GM12878 (cell line): ENCODE measurements around the gene TMCC2. TPM values are rescaled to one million over a fixed set of nuclear protein-coding genes. Genes with fewer than 3 reads are reported as not detected.

Source experiments
- ATAC-seq: fragments of 200-7000 bp; cut with Tn5 transposase; 3 replicates; pipeline ENCODE4 v1.9.1; 2020; ENCODE audit warnings: mild to moderate bottlenecking, moderate library complexity
- BruUV-seq: library from RNA; stranded (reverse); fragments of 400-500 nt; replicated peaks from 2 replicates; lab custom pipeline; 2021; lab: Mats Ljungman, UMichigan
- CTCF ChIA-PET: fragments of 300-600 bp; sonication (Branson Sonifier 250); formaldehyde crosslinking; extraction: SDS; loops from one replicate; lab custom pipeline; 2021; ENCODE audit warnings: inconsistent platforms; lab: Yijun Ruan, JAX
- POLR2A ChIA-PET: fragments of 350-600 bp; formaldehyde crosslinking; extraction: SDS; loops from one replicate; lab custom pipeline; 2021; ENCODE audit warnings: inconsistent platforms; lab: Charles Lee
- RAD21 ChIA-PET: fragments of 300-600 bp; sonication (Branson Sonifier 250); formaldehyde crosslinking; loops from one replicate; lab custom pipeline; 2023; ENCODE audit warnings: antibody characterized with exemption; ENCODE audit not compliant: unreplicated experiment; lab: Charles Lee
- SMC1A ChIA-PET: fragments of 300-600 bp; sonication (Branson Sonifier 250); formaldehyde crosslinking; loops from one replicate; lab custom pipeline; 2023; ENCODE audit not compliant: unreplicated experiment, uncharacterized antibody; lab: Charles Lee
- DNase-seq: peaks from one replicate; pipeline ENCODE4 v3.0.0-alpha.2; 2011; ENCODE audit warnings: low read depth, low spot score
- FAIRE-seq: peaks from 3 replicates; lab custom pipeline; 2011; peaks lifted over from hg19 to GRCh38; lab: Jason Lieb, UNC
- H2AFZ ChIP-seq: 2 replicates; pipeline ENCODE4 v1.6.0; 2011; ENCODE audit warnings: low read depth, low read length, control low read depth; ENCODE audit not compliant: control insufficient read depth
- H3K27ac ChIP-seq: 2 replicates; pipeline ENCODE4 v1.5.1; 2011; ENCODE audit warnings: control low read depth; ENCODE audit not compliant: control insufficient read depth, insufficient read depth
- H3K27me3 ChIP-seq, 2 experiments: replicated peaks in 1 of 2; 2 replicates each; pipeline versions ENCODE4 v1.6.0 to v1.6.1; 2011; ENCODE audit warnings: low read length in 1 of 2; ENCODE audit not compliant: control insufficient read depth in 2 of 2, insufficient read depth in 2 of 2
- H3K36me3 ChIP-seq, 2 experiments: 2 replicates each; pipeline ENCODE4 v1.5.1; 2011; ENCODE audit warnings: low read length in 1 of 2; ENCODE audit not compliant: control insufficient read depth in 2 of 2, insufficient read depth in 2 of 2
- H3K4me1 ChIP-seq: 2 replicates; pipeline ENCODE4 v1.6.1; 2011; ENCODE audit warnings: mild to moderate bottlenecking, low read length, moderate library complexity, mixed read lengths; ENCODE audit not compliant: control insufficient read depth, insufficient read depth
- H3K4me2 ChIP-seq: 2 replicates; pipeline ENCODE4 v1.6.0; 2011; ENCODE audit warnings: control low read depth; ENCODE audit not compliant: control insufficient read depth, insufficient read depth
- H3K4me3 ChIP-seq: fragments of 200-600 bp; sonication (generic); 2 replicates; pipeline ENCODE4 v1.5.1; 2016
- H3K79me2 ChIP-seq: 2 replicates; pipeline ENCODE4 v1.6.0; 2011; ENCODE audit warnings: low read length; ENCODE audit not compliant: control insufficient read depth, insufficient read depth
- H3K9ac ChIP-seq: 2 replicates; pipeline ENCODE4 v1.8.0; 2011; ENCODE audit warnings: low read length, control low read depth, mixed read lengths; ENCODE audit not compliant: control insufficient read depth, insufficient read depth
- H3K9me3 ChIP-seq: replicated peaks from 3 replicates; pipeline ENCODE4 v1.5.1; 2011; ENCODE audit warnings: mild to moderate bottlenecking, low read length; ENCODE audit not compliant: control insufficient read depth, insufficient read depth
- H4K20me1 ChIP-seq: 2 replicates; pipeline ENCODE4 v1.6.0; 2011; ENCODE audit not compliant: control insufficient read depth, insufficient read depth
- ASH2L ChIP-seq: fragments of 300-600, 200-600 bp; sonication (generic); IDR thresholded peaks from 2 replicates; pipeline ENCODE4 v1.6.1; 2017; ENCODE audit warnings: low read depth, mild to moderate bottlenecking, borderline replicate concordance
- BCL11A ChIP-seq: IDR thresholded peaks from 2 replicates; pipeline ENCODE4 v1.6.1; 2011; ENCODE audit warnings: low read depth, low read length
- BCL3 ChIP-seq: IDR thresholded peaks from 2 replicates; pipeline ENCODE4 v1.6.1; 2011; ENCODE audit warnings: borderline replicate concordance, low read depth, mild to moderate bottlenecking, moderate library complexity, low read length; ENCODE audit not compliant: insufficient read depth, poor library complexity, severe bottlenecking
- CBX3 ChIP-seq: fragments of 200-600 bp; sonication (generic); IDR thresholded peaks from 2 replicates; pipeline ENCODE4 v1.6.1; 2016; ENCODE audit warnings: low read depth, borderline replicate concordance
- CREM ChIP-seq: IDR thresholded peaks from 2 replicates; pipeline ENCODE4 v1.6.1; 2014; ENCODE audit warnings: antibody characterized with exemption, low read depth
- CUX1 ChIP-seq: IDR thresholded peaks from 2 replicates; pipeline ENCODE4 v1.6.1; 2012; ENCODE audit warnings: improper control_type of control experiment, low read depth, low read length; ENCODE audit not compliant: insufficient replicate concordance
- EP300 ChIP-seq, 2 experiments: fragments of 150-350 bp in 1 of 2; IDR thresholded peaks; 2 replicates each; pipeline ENCODE4 v1.6.1; 2011 to 2012; ENCODE audit warnings: low read depth in 2 of 2, low read length in 2 of 2, borderline replicate concordance in 1 of 2, improper control_type of control experiment in 1 of 2, inconsistent platforms in 1 of 2; ENCODE audit not compliant: control insufficient read depth in 1 of 2
- NR2F1 ChIP-seq: fragments of 450-650 bp; conservative IDR thresholded peaks from 2 replicates; pipeline ENCODE4 v1.6.1; 2017; ENCODE audit warnings: mild to moderate bottlenecking
- PAX5 ChIP-seq: IDR thresholded peaks from 2 replicates; pipeline ENCODE4 v1.6.1; 2011; ENCODE audit warnings: low read depth, low read length, borderline replicate concordance
- POLR2A ChIP-seq: IDR thresholded peaks from 2 replicates; pipeline ENCODE4 v1.6.1; 2011; ENCODE audit warnings: low read depth, mild to moderate bottlenecking, low read length
- RFX5 ChIP-seq: IDR thresholded peaks from 2 replicates; pipeline ENCODE4 v1.6.1; 2011; ENCODE audit warnings: low read depth, low read length, improper control_type of control experiment
- SMC3 ChIP-seq: IDR thresholded peaks from 2 replicates; pipeline ENCODE4 v1.6.1; 2011; ENCODE audit warnings: low read length, improper control_type of control experiment, borderline replicate concordance
- YBX1 ChIP-seq: fragments of 450-650 bp; IDR thresholded peaks from 2 replicates; pipeline ENCODE4 v1.6.1; 2016; ENCODE audit warnings: antibody characterized with exemption
- ZNF622 ChIP-seq: fragments of 450-650 bp; IDR thresholded peaks from 2 replicates; pipeline ENCODE4 v1.6.1; 2017; ENCODE audit warnings: mild to moderate bottlenecking, inconsistent platforms
- WGBS: methylation state at CpG from one replicate; pipeline ENCODE4 v1.1.6; 2016; ENCODE audit warnings: low lambda C conversion rate; ENCODE audit not compliant: insufficient replicate concordance, insufficient coverage; ENCODE audit errors: missing lambda C conversion rate; 5-methylcytosine and 5-hydroxymethylcytosine counted together
- in situ Hi-C: fragments of 300-500 bp; cut with MboI; formaldehyde crosslinking; loops from 9 replicates; pipeline ENCODE4 v1.14.3; 2018; ENCODE audit warnings: mixed read lengths
- intact Hi-C: fragments of 100-400 bp; cut with micrococcal nuclease; formaldehyde crosslinking; loops from one replicate; pipeline ENCODE4 v1.14.2; 2022; ENCODE audit not compliant: unreplicated experiment
- polyA plus RNA-seq, 11 experiments: library from polyadenylated mRNA; depleted of rRNA in 4 of 11; unstranded in 6 of 11; stranded (reverse) in 5 of 11; fragments of >200 nt; fragmentation: Nextera tagmentation in 4 of 11; fragmentation: Illumina TruSeq in 1 of 11; extraction: Ambion mirVana in 4 of 11; extraction: Trizol in 1 of 11; gene quantifications; 1 replicate in 1 of 11; 2 replicates in 10 of 11; pipeline versions ENCODE4 v1.2.1 to v1.2.3, GENCODE V29; 2011 to 2016; ENCODE audit warnings: inconsistent platforms in 2 of 11, missing spikeins in 2 of 11, low read depth in 1 of 11
- total RNA-seq, 4 experiments: library from RNA; depleted of rRNA in 3 of 4; stranded (reverse); fragments of >200 nt in 3 of 4; fragmentation: Illumina TruSeq in 1 of 4; extraction: Trizol in 1 of 4; gene quantifications; 2 replicates each; pipeline versions ENCODE4 v1.2.1 to v1.2.3, GENCODE V29; 2013 to 2021
- TF ChIP-seq, protein P1 (sequence below): fragments of 450-650 bp; IDR thresholded peaks from 2 replicates; pipeline ENCODE4 v1.6.1; 2016; ENCODE audit warnings: mild to moderate bottlenecking
- TF ChIP-seq, protein P2 (sequence below): IDR thresholded peaks from 2 replicates; pipeline ENCODE4 v1.6.1; 2011; ENCODE audit warnings: low read depth, low read length, improper control_type of control experiment, borderline replicate concordance

Gene TMCC2
- total and polyA plus RNA-seq, 10 of the 15 experiments (the other 5 are each of a cell fraction or from before 2014, with no cell fraction given) = 0.06 to 2.3 (median 0.76) TPM

- RAD21 ChIA-PET = interaction anchor here (1.4 to 24.5 kb wide), 3 partner anchors 9 to 12 kb away, joined by 3 to 728 read pairs (median 70); partner anchors contain the start of gene TMCC2
- Histone ChIP-seq H3K9me3 (no peaks in the 10 kb centered on the region), H2AFZ (no peak overlapping the region), H3K4me1 (peaks cover 11% of the 10 kb centered on the region), H3K27me3 (no peaks in the 10 kb centered on the region; a peak in 3 of 4 replicates), H3K4me2 (no peak overlapping the region), H3K4me3 (no peak overlapping the region), H3K27ac (no peak overlapping the region), H3K79me2 (no peaks in the 10 kb centered on the region), H3K9ac (no peak overlapping the region), H3K36me3 (no peaks in the 10 kb centered on the region), H4K20me1 (no peaks in the 10 kb centered on the region)
- intact Hi-C loops = no loop called here
- CTCF ChIA-PET = interaction anchor here (1.3 to 19.1 kb wide), 3 partner anchors 11 to 33 kb away, joined by 3 to 836 read pairs (median 51); partner anchors contain the start of gene TMCC2
- POLR2A ChIA-PET = interaction anchor here (0.7 to 3.1 kb wide), 7 partner anchors 11 to 72 kb away, joined by 3 to 20 read pairs (median 6); no protein-coding TSS in a partner anchor
- no TSS peak for BruUV-seq
- FAIRE-seq (no peak), ATAC-seq (no peak), DNase-seq (no peak)
- SMC1A ChIA-PET = interaction anchor here (1.0 to 11.7 kb wide), 5 partner anchors 11 to 84 kb away, joined by 3 to 154 read pairs (median 4); partner anchors contain the start of gene TMCC2
- in situ Hi-C loops = no loop called here
- 50% methylated on average over 6 of the region's 6 CpGs for WGBS
- no peak for TF ChIP-seq BCL3
- no peak for TF ChIP-seq YBX1
- TF ChIP-seq POLR2A = no peak
- TF ChIP-seq ZNF622 = no peak
- TF ChIP-seq, protein P1, sequence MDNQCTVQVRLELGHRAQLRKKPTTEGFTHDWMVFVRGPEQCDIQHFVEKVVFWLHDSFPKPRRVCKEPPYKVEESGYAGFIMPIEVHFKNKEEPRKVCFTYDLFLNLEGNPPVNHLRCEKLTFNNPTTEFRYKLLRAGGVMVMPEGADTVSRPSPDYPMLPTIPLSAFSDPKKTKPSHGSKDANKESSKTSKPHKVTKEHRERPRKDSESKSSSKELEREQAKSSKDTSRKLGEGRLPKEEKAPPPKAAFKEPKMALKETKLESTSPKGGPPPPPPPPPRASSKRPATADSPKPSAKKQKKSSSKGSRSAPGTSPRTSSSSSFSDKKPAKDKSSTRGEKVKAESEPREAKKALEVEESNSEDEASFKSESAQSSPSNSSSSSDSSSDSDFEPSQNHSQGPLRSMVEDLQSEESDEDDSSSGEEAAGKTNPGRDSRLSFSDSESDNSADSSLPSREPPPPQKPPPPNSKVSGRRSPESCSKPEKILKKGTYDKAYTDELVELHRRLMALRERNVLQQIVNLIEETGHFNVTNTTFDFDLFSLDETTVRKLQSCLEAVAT = no peak
- no peak for TF ChIP-seq CBX3
- no peak for TF ChIP-seq BCL11A
- no peak for TF ChIP-seq ASH2L
- TF ChIP-seq PAX5 = no peak
- no peak for TF ChIP-seq CREM
- TF ChIP-seq EP300 (IDR thresholded peaks at IDR 0.05; ENCODE audit: borderline replicate concordance in 1 of 2, control insufficient read depth in 1 of 2, low read depth in 2 of 2, low read length in 2 of 2) = no peak
- TF ChIP-seq CUX1 = no peak
- no peak for TF ChIP-seq SMC3
- TF ChIP-seq, protein P2, sequence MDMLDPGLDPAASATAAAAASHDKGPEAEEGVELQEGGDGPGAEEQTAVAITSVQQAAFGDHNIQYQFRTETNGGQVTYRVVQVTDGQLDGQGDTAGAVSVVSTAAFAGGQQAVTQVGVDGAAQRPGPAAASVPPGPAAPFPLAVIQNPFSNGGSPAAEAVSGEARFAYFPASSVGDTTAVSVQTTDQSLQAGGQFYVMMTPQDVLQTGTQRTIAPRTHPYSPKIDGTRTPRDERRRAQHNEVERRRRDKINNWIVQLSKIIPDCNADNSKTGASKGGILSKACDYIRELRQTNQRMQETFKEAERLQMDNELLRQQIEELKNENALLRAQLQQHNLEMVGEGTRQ = no peak
- no peak for TF ChIP-seq RFX5
- no peak for TF ChIP-seq NR2F1
Observed at GRCh38 chr1:205240118-205240517, 12.4 kb downstream of the TMCC2 start.
